Endothelial cell of umbilical vein (primary cell): ENCODE data around the gene CRTC1. TPM values are rescaled to one million over a fixed set of nuclear protein-coding genes. Genes with fewer than 3 reads are reported as not detected.

Experiments
- BruUV-seq: library from RNA; stranded (reverse); fragments of 400-500 nt; replicated peaks from 2 replicates; lab custom pipeline; 2021; lab: Mats Ljungman, UMichigan
- CTCF ChIA-PET: fragments of 300-600, 350-600 bp; sonication (Branson Sonifier 250); formaldehyde crosslinking; loops from one replicate; lab custom pipeline; 2021; ENCODE audit warnings: antibody characterized with exemption, inconsistent platforms; lab: Charles Lee
- POLR2A ChIA-PET: fragments of 300-600, 350-600 bp; sonication (Branson Sonifier 250); formaldehyde crosslinking; loops from one replicate; lab custom pipeline; 2021; ENCODE audit warnings: antibody characterized with exemption, inconsistent platforms; lab: Charles Lee
- DNase-seq: peaks from one replicate; pipeline ENCODE4 v3.0.0-alpha.2; 2011; ENCODE audit warnings: low read depth, low spot score
- FAIRE-seq: peaks from 2 replicates; lab custom pipeline; 2011; peaks lifted over from hg19 to GRCh38; lab: Jason Lieb, UNC
- H2AFZ ChIP-seq: 2 replicates; pipeline ENCODE4 v1.6.0; 2012; ENCODE audit warnings: low read depth, low read length, control low read depth, inconsistent platforms
- H3K27ac ChIP-seq: 2 replicates; pipeline ENCODE4 v1.5.1; 2011; ENCODE audit warnings: low read depth, mild to moderate bottlenecking, control low read depth, low read length, moderate library complexity; ENCODE audit not compliant: insufficient read depth
- H3K27me3 ChIP-seq, 2 experiments: 2 replicates each; pipeline versions ENCODE4 v1.6.0 to v1.6.1; 2011; ENCODE audit warnings: low read length in 2 of 2, mixed read lengths in 1 of 2; ENCODE audit not compliant: control insufficient read depth in 2 of 2, insufficient read depth in 2 of 2
- H3K36me3 ChIP-seq, 2 experiments: 2 replicates in 1 of 2; 3 replicates in 1 of 2; pipeline ENCODE4 v1.5.1; 2011; ENCODE audit warnings: low read length in 2 of 2, mild to moderate bottlenecking in 1 of 2, moderate library complexity in 1 of 2; ENCODE audit not compliant: control insufficient read depth in 2 of 2, insufficient read depth in 2 of 2; ENCODE audit errors: extremely low read depth in 1 of 2
- H3K4me1 ChIP-seq: 3 replicates; pipeline ENCODE4 v1.5.1; 2011; ENCODE audit warnings: mild to moderate bottlenecking, low read length; ENCODE audit not compliant: control insufficient read depth, insufficient read depth; ENCODE audit errors: extremely low read depth
- H3K4me2 ChIP-seq: 2 replicates; pipeline ENCODE4 v1.6.1; 2011; ENCODE audit warnings: low read length, control low read depth, mixed read lengths; ENCODE audit not compliant: insufficient read depth
- H3K4me3 ChIP-seq, 3 experiments: fragments of 200-600 bp in 1 of 3; sonication (generic), shearing (Covaris generic) in 1 of 3; replicated peaks in 1 of 3; 2 replicates each; pipeline ENCODE4 v1.5.1; 2011 to 2016; ENCODE audit warnings: control low read depth in 3 of 3, low read length in 3 of 3, mild to moderate bottlenecking in 2 of 3, inconsistent platforms in 1 of 3, low read depth in 1 of 3, moderate library complexity in 1 of 3; ENCODE audit not compliant: insufficient read depth in 1 of 3
- H3K79me2 ChIP-seq: 2 replicates; pipeline ENCODE4 v1.6.0; 2012; ENCODE audit warnings: low read length, inconsistent platforms; ENCODE audit not compliant: control insufficient read depth, insufficient read depth
- H3K9ac ChIP-seq: replicated peaks from 2 replicates; pipeline ENCODE3; 2011; ENCODE audit warnings: low read length, control low read depth; ENCODE audit not compliant: insufficient read depth; ENCODE audit errors: extremely low read depth
- H3K9me1 ChIP-seq: replicated peaks from 3 replicates; pipeline ENCODE4 v1.6.0; 2011; ENCODE audit warnings: mild to moderate bottlenecking, low read length; ENCODE audit not compliant: control insufficient read depth, insufficient read depth; ENCODE audit errors: extremely low read depth
- H3K9me3 ChIP-seq: replicated peaks from 2 replicates; pipeline ENCODE4 v1.5.1; 2012; ENCODE audit warnings: low read length, inconsistent platforms; ENCODE audit not compliant: control insufficient read depth, insufficient read depth
- H4K20me1 ChIP-seq: replicated peaks from 2 replicates; pipeline ENCODE3; 2011; ENCODE audit warnings: mild to moderate bottlenecking, low read length; ENCODE audit not compliant: control insufficient read depth, insufficient read depth; ENCODE audit errors: extremely low read depth
- EZH2 ChIP-seq: IDR thresholded peaks from 2 replicates; pipeline ENCODE4 v1.6.1; 2012; ENCODE audit warnings: borderline replicate concordance, low read depth, mild to moderate bottlenecking, moderate library complexity, low read length, inconsistent platforms; ENCODE audit not compliant: severe bottlenecking
- FOS ChIP-seq: IDR thresholded peaks from 2 replicates; pipeline ENCODE4 v1.6.1; 2011; ENCODE audit warnings: mild to moderate bottlenecking, low read length, moderate library complexity, borderline replicate concordance; ENCODE audit not compliant: insufficient read depth
- GATA2 ChIP-seq: IDR thresholded peaks from 2 replicates; pipeline ENCODE4 v1.7.0; 2011; ENCODE audit warnings: low read depth, mild to moderate bottlenecking, moderate library complexity, mixed read lengths, low read length; ENCODE audit not compliant: insufficient read length, insufficient read depth
- JUN ChIP-seq: IDR thresholded peaks from 2 replicates; pipeline ENCODE4 v1.6.1; 2011; ENCODE audit warnings: borderline replicate concordance, low read depth; ENCODE audit not compliant: insufficient read length, insufficient read depth
- MYC ChIP-seq: IDR thresholded peaks from one replicate; pipeline ENCODE4 v1.6.1; 2011; ENCODE audit warnings: mild to moderate bottlenecking, low read depth, low read length
- POLR2A ChIP-seq: IDR thresholded peaks from 2 replicates; pipeline ENCODE4 v1.6.1; 2012; ENCODE audit warnings: low read depth, mild to moderate bottlenecking, control low read depth, low read length
- POLR2AphosphoS5 ChIP-seq: IDR thresholded peaks from 2 replicates; pipeline ENCODE4 v1.6.1; 2012; ENCODE audit warnings: low read depth, mild to moderate bottlenecking, control low read depth, low read length, moderate library complexity; ENCODE audit not compliant: insufficient read depth
- dilution Hi-C: fragments of 300-500 bp; cut with MboI; formaldehyde crosslinking; loops from one replicate; pipeline ENCODE4 v1.15.0; 2019; ENCODE audit warnings: low sequenced_read_pairs; ENCODE audit not compliant: extremely low pct_ligation_motif_present
- intact Hi-C: fragments of 100-400 bp; cut with micrococcal nuclease; formaldehyde crosslinking; loops from one replicate; pipeline ENCODE4 v1.10.0; 2022
- polyA plus RNA-seq, 4 experiments: library from polyadenylated mRNA; depleted of rRNA in 3 of 4; stranded (reverse) in 3 of 4; unstranded in 1 of 4; fragments of >200 nt; gene quantifications; 2 replicates each; pipeline versions ENCODE4 v1.2.1 to v1.2.3, GENCODE V29; 2011 to 2012; ENCODE audit warnings: missing spikeins in 1 of 4
- total RNA-seq: library from RNA; stranded (reverse); gene quantifications from 2 replicates; pipeline ENCODE4 v1.2.3, GENCODE V29; 2021
- TF ChIP-seq, protein P1 (sequence below), 2 donors: IDR thresholded peaks; 1 replicate in 1 of 2; 2 replicates in 1 of 2; pipeline ENCODE4 v1.5.1; 2011; ENCODE audit warnings: low read length in 2 of 2, mild to moderate bottlenecking in 2 of 2, moderate library complexity in 2 of 2, control low read depth in 1 of 2, inconsistent platforms in 1 of 2, low read depth in 1 of 2; ENCODE audit not compliant: insufficient read depth in 1 of 2; ENCODE audit errors: extremely low read depth in 1 of 2
- TF ChIP-seq, protein P2 (sequence below): IDR thresholded peaks from 2 replicates; pipeline ENCODE4 v1.6.1; 2011; ENCODE audit not compliant: insufficient read depth, insufficient read length

The CRTC1 gene
- total and polyA plus RNA-seq, 2 donors (not counting 3 experiments of a cell fraction or from before 2014, with no cell fraction given), result 4.2 to 11.4 TPM

DNA sequence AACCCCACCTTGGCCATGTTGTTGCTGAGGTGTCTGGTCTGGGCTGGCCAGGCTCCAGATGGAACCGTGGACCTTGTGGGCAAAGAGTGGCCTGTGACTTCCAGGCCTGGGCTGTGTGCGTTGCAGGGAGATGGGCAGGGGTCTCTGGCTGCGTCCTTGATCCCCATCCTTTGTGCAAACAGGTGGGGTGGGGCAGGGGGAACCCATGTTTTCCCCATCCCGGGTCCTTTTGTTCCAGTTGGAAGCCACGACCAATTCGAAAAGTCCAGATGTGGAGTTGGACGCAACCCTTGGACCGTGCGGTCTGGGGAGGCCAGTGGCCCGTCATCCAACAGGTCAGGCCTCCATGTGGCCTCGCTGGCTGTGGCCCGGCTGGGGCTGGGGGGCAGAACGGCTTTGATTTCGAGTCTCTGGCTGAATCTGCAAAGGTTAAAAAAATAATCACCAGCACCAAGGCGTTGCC, 120.7 kb downstream of the CRTC1 start:
- Histone ChIP-seq H3K79me2 (no peaks in the 10 kb centered on the region), H3K9me3 (no peaks in the 10 kb centered on the region), H3K36me3 (no peaks in the 10 kb centered on the region), H3K4me3 (no peak overlapping the region), H3K9ac (no peak overlapping the region), H3K27ac (no peak overlapping the region), H4K20me1 (no peaks in the 10 kb centered on the region), H2AFZ (no peak overlapping the region), H3K9me1 (no peaks in the 10 kb centered on the region), H3K4me1 (no peaks in the 10 kb centered on the region), H3K27me3 (no peaks in the 10 kb centered on the region), H3K4me2 (no peak overlapping the region)
- TF ChIP-seq GATA2 (no peak), POLR2A (no peak), MYC (no peak), JUN (no peak), FOS (no peak), EZH2 (no peak), POLR2AphosphoS5 (no peak)
- TF ChIP-seq, protein P1, sequence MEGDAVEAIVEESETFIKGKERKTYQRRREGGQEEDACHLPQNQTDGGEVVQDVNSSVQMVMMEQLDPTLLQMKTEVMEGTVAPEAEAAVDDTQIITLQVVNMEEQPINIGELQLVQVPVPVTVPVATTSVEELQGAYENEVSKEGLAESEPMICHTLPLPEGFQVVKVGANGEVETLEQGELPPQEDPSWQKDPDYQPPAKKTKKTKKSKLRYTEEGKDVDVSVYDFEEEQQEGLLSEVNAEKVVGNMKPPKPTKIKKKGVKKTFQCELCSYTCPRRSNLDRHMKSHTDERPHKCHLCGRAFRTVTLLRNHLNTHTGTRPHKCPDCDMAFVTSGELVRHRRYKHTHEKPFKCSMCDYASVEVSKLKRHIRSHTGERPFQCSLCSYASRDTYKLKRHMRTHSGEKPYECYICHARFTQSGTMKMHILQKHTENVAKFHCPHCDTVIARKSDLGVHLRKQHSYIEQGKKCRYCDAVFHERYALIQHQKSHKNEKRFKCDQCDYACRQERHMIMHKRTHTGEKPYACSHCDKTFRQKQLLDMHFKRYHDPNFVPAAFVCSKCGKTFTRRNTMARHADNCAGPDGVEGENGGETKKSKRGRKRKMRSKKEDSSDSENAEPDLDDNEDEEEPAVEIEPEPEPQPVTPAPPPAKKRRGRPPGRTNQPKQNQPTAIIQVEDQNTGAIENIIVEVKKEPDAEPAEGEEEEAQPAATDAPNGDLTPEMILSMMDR (IDR thresholded peaks at IDR 0.05; ENCODE audit: extremely low read depth in 1 of 2, insufficient read depth in 1 of 2, low read depth in 1 of 2, low read length in 2 of 2), result no peak
- TF ChIP-seq, protein P2, sequence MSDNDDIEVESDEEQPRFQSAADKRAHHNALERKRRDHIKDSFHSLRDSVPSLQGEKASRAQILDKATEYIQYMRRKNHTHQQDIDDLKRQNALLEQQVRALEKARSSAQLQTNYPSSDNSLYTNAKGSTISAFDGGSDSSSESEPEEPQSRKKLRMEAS, result no peak
- CTCF ChIA-PET, result no interaction called here
- intact Hi-C loops (no loop called here), dilution Hi-C loops (no loop called here)
- POLR2A ChIA-PET, result no interaction called here
- FAIRE-seq, result no peak
- no TSS peak for BruUV-seq
- DNase-seq, result no peak
